NCI-H2196 treated with DMSO at 0.1 percent for 48 hours (cell line): ENCODE results near the gene AKAP1.

Experiments used
- DNase-seq: peaks from one replicate; lab custom pipeline; 2025; ENCODE audit not compliant: unreplicated experiment; lab: John Stamatoyannopoulos, UW

Gene AKAP1

GRCh38 chr17:57084802-57085447 lies at the start of gene AKAP1:
Gene AKAP1 (plus strand): TSS chr17:57085246. CDS start chr17:57105465, 20,219 bp downstream.
- peak; percentile 91 for DNase-seq

DNA sequence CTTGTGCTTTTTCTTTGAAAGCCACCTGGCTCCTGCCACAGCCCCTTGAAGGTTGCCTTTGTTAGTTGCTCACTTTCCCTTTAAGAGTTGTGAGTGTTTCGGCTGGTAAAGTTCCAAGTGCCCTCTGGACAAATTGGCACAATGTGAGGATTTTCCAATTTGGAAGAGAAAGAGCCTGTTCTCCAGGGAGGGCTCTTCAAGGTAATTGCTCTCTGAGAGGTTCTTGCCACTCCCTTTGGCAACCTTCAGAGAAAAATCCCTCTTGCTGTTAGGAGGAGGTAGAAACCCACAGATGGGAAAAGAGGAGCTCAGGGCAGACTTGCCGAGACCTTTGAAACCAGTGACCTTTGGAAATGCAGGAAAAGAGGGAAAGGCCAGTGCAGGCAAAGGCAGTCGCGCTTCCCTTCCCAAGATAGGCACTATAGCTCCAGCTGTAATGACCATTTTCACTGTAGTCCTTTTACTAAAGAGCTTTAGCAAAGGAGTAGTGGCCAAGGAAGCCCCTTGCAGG lies 49.0 kb upstream of the AKAP1 start:
- DNase-seq = peak; percentile 16

GRCh38 chr17:57037411-57037810 lies 47.6 kb upstream of the AKAP1 start:
- DNase-seq = no peak

- no peak for DNase-seq
Observed at GRCh38 chr17:57038486-57038885, 46.6 kb upstream of the AKAP1 start.

GRCh38 chr17:57040571-57040970 lies 44.5 kb upstream of the AKAP1 start:
- DNase-seq = no peak

DNA sequence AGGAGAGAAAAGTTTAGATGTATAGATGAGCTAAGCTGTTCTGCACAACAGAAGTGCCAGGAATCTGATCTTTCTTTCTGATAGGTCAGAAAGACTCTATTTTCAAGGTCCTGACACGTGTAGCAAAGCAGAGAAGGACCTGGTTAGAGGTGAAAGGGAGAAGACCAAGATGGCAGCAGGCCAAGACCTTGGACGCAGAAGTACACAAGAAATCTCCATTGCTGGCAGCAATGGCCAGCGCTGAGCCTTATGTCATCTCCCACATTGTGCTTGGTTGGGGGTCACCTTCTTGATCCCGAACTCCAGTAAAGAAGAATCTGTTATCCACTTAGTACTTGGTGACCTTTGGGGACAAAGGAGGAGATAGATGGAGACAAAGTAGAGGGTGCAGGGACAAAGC lies 41.8 kb upstream of the AKAP1 start:
- DNase-seq = no peak

DNA sequence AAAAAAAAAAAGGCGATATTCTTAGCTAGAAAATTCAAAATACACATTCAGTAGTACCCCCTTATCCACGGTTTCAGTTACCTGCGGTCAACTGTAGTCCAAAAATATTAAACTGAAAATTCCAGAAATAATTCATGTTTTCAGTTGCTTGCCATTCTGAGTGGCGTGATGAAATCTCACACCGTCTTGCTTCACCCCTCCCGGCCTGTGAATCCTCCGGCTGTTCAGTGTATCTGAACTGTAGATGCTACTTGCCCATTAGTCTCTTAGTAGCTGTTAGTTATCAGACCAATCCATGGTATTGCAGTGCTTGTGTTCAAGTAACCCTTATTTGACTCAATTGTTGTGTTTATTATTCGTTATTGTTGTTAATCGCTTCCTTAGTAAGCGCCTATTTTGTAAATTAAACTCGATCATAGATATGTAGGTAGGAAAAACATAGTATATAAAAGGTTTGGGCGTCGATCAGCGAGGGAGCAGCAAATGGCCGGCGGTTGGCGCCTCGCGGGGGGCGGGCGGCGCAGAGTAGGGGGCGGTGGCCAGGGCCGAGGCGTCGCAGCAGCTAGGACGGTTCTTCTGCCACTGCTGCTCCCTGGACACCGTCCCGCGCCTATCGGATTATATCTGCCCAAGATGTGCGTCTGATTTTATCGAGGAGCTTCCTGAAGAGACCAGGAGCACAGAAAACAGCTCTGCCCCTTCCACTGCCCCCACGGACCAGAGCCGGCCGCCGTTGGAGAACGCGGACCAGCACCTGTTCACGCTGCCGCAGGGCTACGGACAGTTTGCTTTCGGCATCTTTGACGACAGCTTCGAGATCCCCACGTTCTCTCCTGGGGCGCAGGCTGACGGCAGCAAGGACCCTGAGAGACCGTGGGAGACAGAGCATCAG lies 39.8 kb upstream of the AKAP1 start:
- no peak for DNase-seq

DNA sequence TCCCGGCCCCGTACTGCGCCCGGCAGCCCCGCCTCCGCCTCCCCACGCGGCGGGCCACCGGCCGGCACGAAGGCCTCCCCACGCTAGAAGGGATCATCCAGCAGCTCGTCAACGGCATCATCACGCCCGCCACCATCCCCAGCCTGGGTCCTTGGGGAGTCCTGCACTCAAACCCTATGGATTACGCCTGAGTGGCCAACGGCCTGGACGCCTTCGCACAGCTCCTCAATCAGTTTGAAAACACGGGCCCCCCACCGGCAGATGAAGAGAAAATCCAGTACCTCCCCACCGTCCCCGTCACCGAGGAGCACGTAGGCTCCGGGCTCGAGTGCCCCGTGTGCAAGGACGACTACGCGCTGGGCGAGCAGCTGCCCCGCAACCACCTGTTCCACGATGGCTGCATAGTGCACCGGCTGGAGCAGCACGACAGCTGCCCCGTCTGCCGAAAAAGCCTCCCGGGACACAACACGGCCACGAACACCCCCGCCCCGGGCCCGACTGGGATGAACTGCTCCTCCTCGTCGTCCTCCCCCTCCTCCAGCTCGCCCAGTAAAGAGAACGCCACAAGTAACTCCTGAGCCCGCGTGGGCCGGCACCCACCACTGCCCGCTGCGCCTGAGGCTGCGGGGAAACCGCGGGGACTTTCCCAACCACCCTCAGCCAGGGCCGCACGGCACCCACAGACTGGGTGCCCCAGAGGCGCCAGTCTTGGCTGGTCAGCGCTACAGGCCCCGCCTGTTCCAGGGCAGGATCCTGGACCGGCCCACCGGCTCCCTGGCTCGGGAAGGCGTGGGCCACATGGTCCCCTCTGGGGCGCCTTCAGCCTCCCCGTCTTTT lies 39.0 kb upstream of the AKAP1 start:
- no peak for DNase-seq

DNA sequence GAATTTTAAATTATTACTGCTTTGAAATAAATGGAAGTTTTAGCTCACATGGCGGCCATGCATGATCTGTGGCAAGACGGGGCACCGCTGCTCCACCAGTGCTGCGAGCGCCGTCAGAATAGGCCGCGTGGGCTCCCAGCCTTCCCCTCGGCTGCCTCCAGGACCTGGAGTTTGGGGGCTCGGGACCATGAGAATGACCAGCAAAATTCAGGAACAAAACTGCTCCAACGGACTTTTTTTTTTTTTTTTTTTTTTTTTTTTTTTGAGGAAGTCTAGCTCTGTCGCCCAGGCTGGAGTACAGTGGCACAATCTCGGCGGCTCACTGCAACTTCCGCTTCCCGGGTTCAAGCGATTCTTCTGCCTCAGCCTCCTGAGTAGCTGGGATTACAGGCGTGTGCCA lies 38.3 kb upstream of the AKAP1 start:
- DNase-seq = no peak

- DNase-seq = no peak
Observed at GRCh38 chr17:57048096-57048495, 37.0 kb upstream of the AKAP1 start.

GRCh38 chr17:57050306-57050705 lies 34.7 kb upstream of the AKAP1 start:
- no peak for DNase-seq

- peak; percentile 76 for DNase-seq
Observed at GRCh38 chr17:57051886-57052361, 33.1 kb upstream of the AKAP1 start.

- DNase-seq = no peak
Observed at GRCh38 chr17:57062865-57063264, 22.2 kb upstream of the AKAP1 start.

GRCh38 chr17:57067162-57067561 lies 17.9 kb upstream of the AKAP1 start:
- DNase-seq = no peak

DNA sequence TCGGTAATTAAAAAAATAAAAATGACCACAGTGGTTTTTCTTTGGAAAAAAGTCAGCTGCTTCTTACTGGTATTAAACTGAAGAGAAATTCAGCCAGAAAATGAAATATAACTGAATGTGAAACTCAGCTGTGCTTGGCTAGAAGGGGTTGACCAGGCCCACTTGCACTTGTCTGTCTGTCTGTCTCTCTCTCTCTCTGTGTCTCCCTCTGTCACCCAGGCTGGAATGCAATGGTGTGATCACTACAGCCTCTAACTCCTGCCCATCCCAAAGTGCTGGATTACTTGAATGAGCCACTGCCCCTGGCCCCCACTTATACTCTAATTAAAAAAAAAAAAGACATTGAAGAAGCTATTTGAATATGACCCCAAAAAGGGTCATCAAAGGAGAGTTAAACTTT lies 17.3 kb upstream of the AKAP1 start:
- DNase-seq = no peak

DNA sequence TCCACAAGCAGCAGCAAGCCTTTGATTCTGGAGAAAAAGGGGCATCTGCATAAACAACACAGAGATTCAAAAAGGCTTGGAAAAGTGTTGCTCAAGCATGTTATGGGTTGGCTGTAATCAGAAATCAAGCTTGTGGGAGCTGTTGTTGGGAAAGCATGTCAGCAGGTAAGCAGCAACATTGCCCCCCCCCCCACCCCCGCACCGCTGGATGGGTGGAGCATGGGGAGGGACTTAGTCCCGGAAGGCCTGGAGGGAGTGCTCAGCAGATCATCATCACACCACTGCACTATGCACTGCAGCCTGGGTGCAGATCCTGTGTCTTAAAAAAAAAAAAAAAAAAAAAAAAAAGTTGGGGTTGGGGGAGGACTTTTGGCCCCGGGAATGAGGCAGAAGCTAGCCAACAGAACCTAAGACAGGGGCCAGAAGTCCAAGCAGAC lies 16.8 kb upstream of the AKAP1 start:
- DNase-seq = no peak

DNA sequence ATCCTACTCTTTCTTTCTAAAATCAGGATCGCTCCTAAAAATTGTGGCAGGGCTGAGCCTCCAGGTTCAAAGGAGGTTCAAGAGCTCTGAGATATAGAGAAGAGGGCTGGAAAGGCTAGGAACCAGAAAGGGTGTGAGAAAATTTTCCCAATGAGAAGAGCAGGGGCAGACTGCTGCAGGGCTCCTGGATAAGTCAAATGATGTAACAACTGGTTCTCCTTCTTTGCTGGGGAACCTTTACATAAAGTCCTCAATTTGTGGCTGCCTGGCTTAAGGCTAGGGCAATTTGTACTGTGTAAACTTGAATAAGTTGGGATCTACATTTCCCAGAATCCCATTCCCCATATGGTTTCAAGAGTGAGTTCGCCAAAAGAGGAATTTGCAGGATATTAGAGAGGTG lies 16.3 kb upstream of the AKAP1 start:
- no peak for DNase-seq

DNA sequence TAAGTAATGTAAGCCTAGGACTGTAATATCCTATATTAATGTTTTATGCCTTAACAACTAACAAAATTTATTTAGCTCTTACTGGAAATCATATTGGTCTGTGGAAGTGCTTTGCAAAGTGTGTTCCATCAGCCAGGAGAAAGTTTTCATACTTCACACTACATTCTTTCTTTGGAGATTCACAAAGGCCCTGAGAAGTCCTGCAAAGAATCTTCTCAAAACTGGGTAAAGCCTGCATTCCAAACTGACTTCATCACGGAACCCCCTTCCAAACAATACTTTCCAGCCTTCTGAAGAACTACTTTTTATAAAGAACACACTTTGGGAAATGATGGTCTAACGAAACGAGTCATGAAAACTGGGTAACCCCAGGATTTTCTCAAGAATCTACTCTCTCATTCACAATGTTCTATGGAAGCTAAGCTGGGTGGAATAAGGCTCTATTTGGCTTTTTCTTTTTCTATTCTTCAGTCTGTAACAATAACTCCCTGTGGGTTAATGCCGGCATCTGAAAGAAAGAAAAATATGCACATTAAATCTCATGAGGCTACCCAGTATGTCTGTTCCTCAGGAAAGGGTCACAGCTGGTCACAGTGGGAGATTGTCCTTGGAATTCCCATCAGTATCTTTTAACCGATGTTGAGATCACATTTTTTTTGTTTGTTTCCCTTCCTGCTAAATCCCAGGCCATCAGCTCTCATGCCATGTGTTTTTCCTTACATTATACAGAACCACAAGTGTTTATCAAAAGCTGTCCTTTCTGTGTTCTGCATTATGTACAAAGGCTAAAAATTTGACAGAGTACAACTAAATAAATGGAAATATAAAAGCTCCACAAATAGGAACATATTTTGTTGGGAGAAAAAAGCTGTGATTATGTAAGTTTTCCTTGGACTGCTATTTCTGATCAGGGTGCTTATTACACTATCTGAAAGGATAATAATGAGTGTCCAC lies 12.8 kb upstream of the AKAP1 start:
- DNase-seq = no peak

DNA sequence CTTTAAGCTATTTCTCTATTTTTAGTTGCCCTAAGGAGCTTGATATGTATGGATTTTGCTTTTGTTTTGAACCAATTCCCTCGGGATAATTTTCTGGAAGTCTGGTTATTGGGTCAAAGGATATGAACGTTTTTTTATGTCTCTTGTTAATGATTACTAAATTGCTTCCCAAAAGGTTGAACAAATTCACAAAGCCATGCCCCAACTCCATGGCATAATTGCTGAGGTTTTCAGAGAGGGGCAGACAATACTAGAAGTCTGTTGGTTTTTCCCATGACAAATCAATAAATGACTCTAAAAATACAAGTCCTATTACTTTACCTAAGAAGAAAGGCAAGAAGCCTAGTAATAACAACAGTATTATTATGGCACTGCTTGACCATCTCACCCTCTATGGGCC lies 11.4 kb upstream of the AKAP1 start:
- no peak for DNase-seq

DNA sequence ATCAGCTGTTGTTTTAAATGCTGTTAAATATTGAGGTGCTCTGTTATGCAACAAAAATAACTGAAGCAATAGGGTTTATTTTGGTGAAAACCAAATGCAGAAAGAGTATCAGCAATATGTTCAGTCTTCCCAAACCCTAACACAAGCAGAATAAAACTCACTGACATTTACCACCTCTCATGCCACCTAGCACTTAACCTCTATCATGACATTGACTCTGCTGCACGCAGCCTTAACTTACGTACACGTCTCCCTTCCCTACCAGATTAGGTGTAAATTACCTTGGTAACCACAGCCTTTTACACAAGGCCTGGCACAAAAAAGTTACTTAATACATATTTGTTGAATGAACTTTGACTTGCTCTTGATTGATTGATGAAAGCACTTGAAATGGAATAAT lies 9.9 kb upstream of the AKAP1 start:
- DNase-seq = no peak
